GM21619 (cell line): ENCODE measurements around the gene EAPP.
"Not testable (repeated sequence)": the region's sequence is repeated elsewhere in the genome, so short reads cannot be mapped to it uniquely, and the experiment has no call there.

Source experiments
- ATAC-seq: cut with Tn5 transposase; IDR thresholded peaks from one replicate; pipeline ENCODE4 v1.9.1; 2021; ENCODE audit not compliant: unreplicated experiment

The EAPP gene

GRCh38 chr14:34538871-34539406 is 562 bp downstream of the EAPP start:
- no peak for ATAC-seq

- not testable (repeated sequence) for ATAC-seq
Observed at GRCh38 chr14:34538096-34538495, 1.4 kb downstream of the EAPP start.

GRCh38 chr14:34537677-34538009 is 1.9 kb downstream of the EAPP start:
- no peak for ATAC-seq

GRCh38 chr14:34536951-34537676 is 2.4 kb downstream of the EAPP start:
- ATAC-seq, result no peak

- no peak for ATAC-seq
Observed at GRCh38 chr14:34527591-34527990, 11.9 kb downstream of the EAPP start.

- not testable (repeated sequence) for ATAC-seq
Observed at GRCh38 chr14:34524216-34524615, 15.3 kb downstream of the EAPP start.

GRCh38 chr14:34522496-34522895 is 17.0 kb downstream of the EAPP start:
- no peak for ATAC-seq

- ATAC-seq, result not testable (repeated sequence)
Observed at GRCh38 chr14:34521071-34521470, 18.4 kb downstream of the EAPP start.

GRCh38 chr14:34520304-34520970 is 19.1 kb downstream of the EAPP start:
- not testable (repeated sequence) for ATAC-seq

- no peak for ATAC-seq
Observed at GRCh38 chr14:34507884-34508283, 31.6 kb downstream of the EAPP start.

GRCh38 chr14:34507459-34507858 is 32.0 kb downstream of the EAPP start:
- no peak for ATAC-seq

GRCh38 chr14:34505124-34505491 is 34.4 kb downstream of the EAPP start:
- ATAC-seq, result not testable (repeated sequence)

GRCh38 chr14:34504027-34504426 is 35.5 kb downstream of the EAPP start:
- ATAC-seq, result not testable (repeated sequence)

GRCh38 chr14:34502545-34503225 is 36.8 kb downstream of the EAPP start:
- ATAC-seq, result no peak

- ATAC-seq, result no peak
Observed at GRCh38 chr14:34502001-34502400, 37.5 kb downstream of the EAPP start.

GRCh38 chr14:34501004-34501580 is 38.4 kb downstream of the EAPP start:
- ATAC-seq, result no peak

GRCh38 chr14:34498684-34499412 is 40.7 kb downstream of the EAPP start:
- peak; percentile 67 for ATAC-seq

GRCh38 chr14:34496679-34497513 is 42.6 kb downstream of the EAPP start:
- no peak for ATAC-seq

- no peak for ATAC-seq
Observed at GRCh38 chr14:34496007-34496678, 43.4 kb downstream of the EAPP start.
